Measurements from ENCODE around the gene MYBPH.

MYBPH gene

GRCh38 chr1:203184467-203184866 is 8.8 kb upstream of the MYBPH start:
- no peak overlapping the region for H3K27ac ChIP-seq
- TF ChIP-seq ZFX (IDR thresholded peaks at IDR 0.05; ENCODE audit: borderline replicate concordance): no peak
- TF ChIP-seq CTCF (IDR thresholded peaks at IDR 0.05): no peak

GRCh38 chr1:203183828-203184227 is 8.2 kb upstream of the MYBPH start:
- TF ChIP-seq ZFX (IDR thresholded peaks at IDR 0.05; ENCODE audit: borderline replicate concordance) (no peak), CTCF (IDR thresholded peaks at IDR 0.05) (no peak)
- no peak overlapping the region for H3K27ac ChIP-seq

- H3K27ac ChIP-seq: no peak overlapping the region
- TF ChIP-seq ZFX (IDR thresholded peaks at IDR 0.05; ENCODE audit: borderline replicate concordance) (no peak), CTCF (IDR thresholded peaks at IDR 0.05) (no peak)
Measured at GRCh38 chr1:203182387-203182953, 6.8 kb upstream of the MYBPH start.

- TF ChIP-seq ZFX (IDR thresholded peaks at IDR 0.05; ENCODE audit: borderline replicate concordance): no peak
- no peak for TF ChIP-seq CTCF (IDR thresholded peaks at IDR 0.05)
- no peak overlapping the region for H3K27ac ChIP-seq
Measured at GRCh38 chr1:203181586-203182386, 6.2 kb upstream of the MYBPH start.

GRCh38 chr1:203180611-203181330 is 5.1 kb upstream of the MYBPH start:
- no peak for TF ChIP-seq ZFX (IDR thresholded peaks at IDR 0.05; ENCODE audit: borderline replicate concordance)
- no peak for TF ChIP-seq CTCF (IDR thresholded peaks at IDR 0.05)
- H3K27ac ChIP-seq: no peak overlapping the region

GRCh38 chr1:203179667-203180005 is 4.0 kb upstream of the MYBPH start:
- H3K27ac ChIP-seq: no peak overlapping the region
- TF ChIP-seq ZFX (IDR thresholded peaks at IDR 0.05; ENCODE audit: borderline replicate concordance) (no peak), CTCF (IDR thresholded peaks at IDR 0.05) (no peak)
